ENCODE measurements around the gene OR2T1.
"Not testable (repeated sequence)": the region's sequence is repeated elsewhere in the genome, so short reads cannot be mapped to it uniquely, and the experiment has no call there.

The OR2T1 gene

GRCh38 chr1:248402748-248403147 lies at the start of gene OR2T1:
Gene OR2T1 (plus strand): TSS chr1:248403048. CDS start chr1:248406148, 3,100 bp downstream.
- no peak for DNase-seq

GRCh38 chr1:248359415-248359814 lies 43.4 kb upstream of the OR2T1 start:
- DNase-seq, result no peak

- no peak for DNase-seq
Observed at GRCh38 chr1:248361121-248361715, 41.6 kb upstream of the OR2T1 start, which contains the start of gene OR2T4. Gene OR2T4 (plus strand): TSS chr1:248361665. CDS start chr1:248361665, 0 bp downstream.

- no peak for DNase-seq
Observed at GRCh38 chr1:248366609-248367008, 36.2 kb upstream of the OR2T1 start.

GRCh38 chr1:248372394-248372793 lies 30.5 kb upstream of the OR2T1 start:
- no peak for DNase-seq

- no peak for DNase-seq
Observed at GRCh38 chr1:248373761-248374160, 29.1 kb upstream of the OR2T1 start.

GRCh38 chr1:248375446-248375845 lies 27.4 kb upstream of the OR2T1 start, which contains the start of gene OR2T6:
Gene OR2T6 (plus strand): TSS chr1:248375746. CDS start chr1:248387609, 11,863 bp downstream.
- no peak for DNase-seq

GRCh38 chr1:248376916-248377315 lies 25.9 kb upstream of the OR2T1 start:
- no peak for DNase-seq

GRCh38 chr1:248380854-248381253 lies 22.0 kb upstream of the OR2T1 start:
- DNase-seq, result no peak

- no peak for DNase-seq
Observed at GRCh38 chr1:248388426-248388825, 14.4 kb upstream of the OR2T1 start.

GRCh38 chr1:248393050-248393449 lies 9.8 kb upstream of the OR2T1 start:
- DNase-seq, result no peak

GRCh38 chr1:248404024-248404423 lies 1.2 kb downstream of the OR2T1 start:
- no peak for DNase-seq

GRCh38 chr1:248406721-248407692 lies 4.2 kb downstream of the OR2T1 start:
- DNase-seq, result no peak

- DNase-seq, result no peak
Observed at GRCh38 chr1:248416226-248416625, 13.4 kb downstream of the OR2T1 start.

GRCh38 chr1:248417854-248418253 lies 15.0 kb downstream of the OR2T1 start:
- DNase-seq, result no peak

- no peak for DNase-seq
Observed at GRCh38 chr1:248421384-248421783, 18.5 kb downstream of the OR2T1 start.

- DNase-seq, result not testable (repeated sequence)
Observed at GRCh38 chr1:248427526-248428191, 24.8 kb downstream of the OR2T1 start.

- not testable (repeated sequence) for DNase-seq
Observed at GRCh38 chr1:248428192-248428533, 25.3 kb downstream of the OR2T1 start.

GRCh38 chr1:248431683-248432082 lies 28.8 kb downstream of the OR2T1 start:
- not testable (repeated sequence) for DNase-seq

- DNase-seq, result not testable (repeated sequence)
Observed at GRCh38 chr1:248432201-248432600, 29.4 kb downstream of the OR2T1 start.

- not testable (repeated sequence) for DNase-seq
Observed at GRCh38 chr1:248433811-248434415, 31.1 kb downstream of the OR2T1 start.

- DNase-seq, result not testable (repeated sequence)
Observed at GRCh38 chr1:248434913-248435312, 32.1 kb downstream of the OR2T1 start.

- DNase-seq, result not testable (repeated sequence)
Observed at GRCh38 chr1:248436303-248436702, 33.5 kb downstream of the OR2T1 start.

All from CD4-positive, alpha-beta T cell treated with Interleukin-17A for 1 hour (primary cell).